GM12878 (cell line): ENCODE data around the gene KRTAP10-7. TPM values are rescaled to one million over a fixed set of nuclear protein-coding genes. Genes with fewer than 3 reads are reported as not detected.

ENCODE experiments used
- ATAC-seq: fragments of 200-7000 bp; cut with Tn5 transposase; 3 replicates; pipeline ENCODE4 v1.9.1; 2020; ENCODE audit warnings: mild to moderate bottlenecking, moderate library complexity
- BruUV-seq: library from RNA; stranded (reverse); fragments of 400-500 nt; replicated peaks from 2 replicates; lab custom pipeline; 2021; lab: Mats Ljungman, UMichigan
- CTCF ChIA-PET: fragments of 300-600 bp; sonication (Branson Sonifier 250); formaldehyde crosslinking; extraction: SDS; loops from one replicate; lab custom pipeline; 2021; ENCODE audit warnings: inconsistent platforms; lab: Yijun Ruan, JAX
- POLR2A ChIA-PET: fragments of 350-600 bp; formaldehyde crosslinking; extraction: SDS; loops from one replicate; lab custom pipeline; 2021; ENCODE audit warnings: inconsistent platforms; lab: Charles Lee
- RAD21 ChIA-PET: fragments of 300-600 bp; sonication (Branson Sonifier 250); formaldehyde crosslinking; loops from one replicate; lab custom pipeline; 2023; ENCODE audit warnings: antibody characterized with exemption; ENCODE audit not compliant: unreplicated experiment; lab: Charles Lee
- SMC1A ChIA-PET: fragments of 300-600 bp; sonication (Branson Sonifier 250); formaldehyde crosslinking; loops from one replicate; lab custom pipeline; 2023; ENCODE audit not compliant: unreplicated experiment, uncharacterized antibody; lab: Charles Lee
- DNase-seq: peaks from one replicate; pipeline ENCODE4 v3.0.0-alpha.2; 2011; ENCODE audit warnings: low read depth, low spot score
- FAIRE-seq: peaks from 3 replicates; lab custom pipeline; 2011; peaks lifted over from hg19 to GRCh38; lab: Jason Lieb, UNC
- H2AFZ ChIP-seq: 2 replicates; pipeline ENCODE4 v1.6.0; 2011; ENCODE audit warnings: low read depth, low read length, control low read depth; ENCODE audit not compliant: control insufficient read depth
- H3K27ac ChIP-seq: 2 replicates; pipeline ENCODE4 v1.5.1; 2011; ENCODE audit warnings: control low read depth; ENCODE audit not compliant: control insufficient read depth, insufficient read depth
- H3K27me3 ChIP-seq, 2 experiments: replicated peaks in 1 of 2; 2 replicates each; pipeline versions ENCODE4 v1.6.0 to v1.6.1; 2011; ENCODE audit warnings: low read length in 1 of 2; ENCODE audit not compliant: control insufficient read depth in 2 of 2, insufficient read depth in 2 of 2
- H3K36me3 ChIP-seq, 2 experiments: 2 replicates each; pipeline ENCODE4 v1.5.1; 2011; ENCODE audit warnings: low read length in 1 of 2; ENCODE audit not compliant: control insufficient read depth in 2 of 2, insufficient read depth in 2 of 2
- H3K4me1 ChIP-seq: 2 replicates; pipeline ENCODE4 v1.6.1; 2011; ENCODE audit warnings: mild to moderate bottlenecking, low read length, moderate library complexity, mixed read lengths; ENCODE audit not compliant: control insufficient read depth, insufficient read depth
- H3K4me2 ChIP-seq: 2 replicates; pipeline ENCODE4 v1.6.0; 2011; ENCODE audit warnings: control low read depth; ENCODE audit not compliant: control insufficient read depth, insufficient read depth
- H3K4me3 ChIP-seq: fragments of 200-600 bp; sonication (generic); 2 replicates; pipeline ENCODE4 v1.5.1; 2016
- H3K79me2 ChIP-seq: 2 replicates; pipeline ENCODE4 v1.6.0; 2011; ENCODE audit warnings: low read length; ENCODE audit not compliant: control insufficient read depth, insufficient read depth
- H3K9ac ChIP-seq: 2 replicates; pipeline ENCODE4 v1.8.0; 2011; ENCODE audit warnings: low read length, control low read depth, mixed read lengths; ENCODE audit not compliant: control insufficient read depth, insufficient read depth
- H3K9me3 ChIP-seq: replicated peaks from 3 replicates; pipeline ENCODE4 v1.5.1; 2011; ENCODE audit warnings: mild to moderate bottlenecking, low read length; ENCODE audit not compliant: control insufficient read depth, insufficient read depth
- H4K20me1 ChIP-seq: 2 replicates; pipeline ENCODE4 v1.6.0; 2011; ENCODE audit not compliant: control insufficient read depth, insufficient read depth
- HCFC1 ChIP-seq: fragments of 150-350 bp; IDR thresholded peaks from 2 replicates; pipeline ENCODE4 v1.6.1; 2014; ENCODE audit warnings: low read length
- JUND ChIP-seq: IDR thresholded peaks from 2 replicates; pipeline ENCODE4 v1.6.1; 2012; ENCODE audit warnings: low read depth, mild to moderate bottlenecking, low read length, improper control_type of control experiment, moderate library complexity
- WGBS: methylation state at CpG from one replicate; pipeline ENCODE4 v1.1.6; 2016; ENCODE audit warnings: low lambda C conversion rate; ENCODE audit not compliant: insufficient replicate concordance, insufficient coverage; ENCODE audit errors: missing lambda C conversion rate; 5-methylcytosine and 5-hydroxymethylcytosine counted together
- in situ Hi-C: fragments of 300-500 bp; cut with MboI; formaldehyde crosslinking; loops from 9 replicates; pipeline ENCODE4 v1.14.3; 2018; ENCODE audit warnings: mixed read lengths
- intact Hi-C: fragments of 100-400 bp; cut with micrococcal nuclease; formaldehyde crosslinking; loops from one replicate; pipeline ENCODE4 v1.14.2; 2022; ENCODE audit not compliant: unreplicated experiment
- polyA plus RNA-seq, 11 experiments: library from polyadenylated mRNA; depleted of rRNA in 4 of 11; unstranded in 6 of 11; stranded (reverse) in 5 of 11; fragments of >200 nt; fragmentation: Nextera tagmentation in 4 of 11; fragmentation: Illumina TruSeq in 1 of 11; extraction: Ambion mirVana in 4 of 11; extraction: Trizol in 1 of 11; gene quantifications; 1 replicate in 1 of 11; 2 replicates in 10 of 11; pipeline versions ENCODE4 v1.2.1 to v1.2.3, GENCODE V29; 2011 to 2016; ENCODE audit warnings: inconsistent platforms in 2 of 11, missing spikeins in 2 of 11, low read depth in 1 of 11
- total RNA-seq, 4 experiments: library from RNA; depleted of rRNA in 3 of 4; stranded (reverse); fragments of >200 nt in 3 of 4; fragmentation: Illumina TruSeq in 1 of 4; extraction: Trizol in 1 of 4; gene quantifications; 2 replicates each; pipeline versions ENCODE4 v1.2.1 to v1.2.3, GENCODE V29; 2013 to 2021

Gene KRTAP10-7
- total and polyA plus RNA-seq, 10 of the 15 experiments (the other 5 are each of a cell fraction or from before 2014, with no cell fraction given), result not detected

- Histone ChIP-seq H3K27ac (no peak overlapping the region), H3K4me3 (no peak overlapping the region), H3K4me1 (no peaks in the 10 kb centered on the region), H3K4me2 (no peak overlapping the region), H3K9ac (no peak overlapping the region), H4K20me1 (no peaks in the 10 kb centered on the region), H3K27me3 (no peaks in the 10 kb centered on the region), H3K36me3 (no peaks in the 10 kb centered on the region), H2AFZ (no peak overlapping the region), H3K9me3 (no peaks in the 10 kb centered on the region; the same call in 2 of the 3 replicates), H3K79me2 (no peaks in the 10 kb centered on the region)
- no peak for ATAC-seq
- no peak for TF ChIP-seq JUND
- no peak for TF ChIP-seq HCFC1
- ChIA-PET POLR2A (interaction anchor here (0.5 kb wide), 1 partner anchor 54 kb away, joined by 3 read pairs; no protein-coding TSS in a partner anchor), SMC1A (no interaction called here), RAD21 (no interaction called here), CTCF (no interaction called here)
- FAIRE-seq, result no peak
- no peak for DNase-seq
- WGBS, result 14% methylated on average over 12 of the region's 12 CpGs
- intact Hi-C loops (no loop called here), in situ Hi-C loops (no loop called here)
- no TSS peak for BruUV-seq
These were observed 50.7 kb downstream of the KRTAP10-7 start for GRCh38 chr21:44650973-44651675.

Other genes starting within 250 kb of the KRTAP10-7 start
Only the 7 nearest of the 20 such genes appear.
- gene KRTAP10-3, start 41.8 kb upstream of the KRTAP10-7 start, total RNA-seq (2014; rRNA removed), result not detected in 2 replicates
- gene KRTAP10-3, start 41.8 kb upstream of the KRTAP10-7 start, total RNA-seq (2014; rRNA removed; fragmentation: Illumina TruSeq; extraction: Trizol), result not detected in 2 replicates
- not detected in 2 replicates for gene KRTAP10-3, start 41.8 kb upstream of the KRTAP10-7 start, total RNA-seq (2021)
- gene KRTAP10-3, start 41.8 kb upstream of the KRTAP10-7 start, polyA plus RNA-seq (2011; rRNA removed), result not detected in 2 replicates
- gene KRTAP10-3, start 41.8 kb upstream of the KRTAP10-7 start, polyA plus RNA-seq (2014; fragmentation: Illumina TruSeq; extraction: Trizol), result not detected in 2 replicates
- not detected for gene KRTAP10-3, start 41.8 kb upstream of the KRTAP10-7 start, polyA plus RNA-seq (2014; fragmentation: Nextera tagmentation; extraction: Ambion mirVana)
- gene KRTAP10-3, start 41.8 kb upstream of the KRTAP10-7 start, polyA plus RNA-seq (2014; rRNA removed), result not detected in 2 replicates
- gene KRTAP10-3, start 41.8 kb upstream of the KRTAP10-7 start, polyA plus RNA-seq (2016; fragmentation: Nextera tagmentation; extraction: Ambion mirVana), result not detected
- gene KRTAP10-4, start 26.9 kb upstream of the KRTAP10-7 start, total RNA-seq (2014; rRNA removed), result not detected in 2 replicates
- not detected in 2 replicates for gene KRTAP10-4, start 26.9 kb upstream of the KRTAP10-7 start, total RNA-seq (2014; rRNA removed; fragmentation: Illumina TruSeq; extraction: Trizol)
- not detected in 2 replicates for gene KRTAP10-4, start 26.9 kb upstream of the KRTAP10-7 start, total RNA-seq (2021)
- not detected in 2 replicates for gene KRTAP10-4, start 26.9 kb upstream of the KRTAP10-7 start, polyA plus RNA-seq (2011; rRNA removed)
- gene KRTAP10-4, start 26.9 kb upstream of the KRTAP10-7 start, polyA plus RNA-seq (2014; fragmentation: Illumina TruSeq; extraction: Trizol), result not detected in 2 replicates
- gene KRTAP10-4, start 26.9 kb upstream of the KRTAP10-7 start, polyA plus RNA-seq (2014; fragmentation: Nextera tagmentation; extraction: Ambion mirVana), result not detected
- gene KRTAP10-4, start 26.9 kb upstream of the KRTAP10-7 start, polyA plus RNA-seq (2014; rRNA removed), result not detected in 2 replicates
- not detected for gene KRTAP10-4, start 26.9 kb upstream of the KRTAP10-7 start, polyA plus RNA-seq (2016; fragmentation: Nextera tagmentation; extraction: Ambion mirVana)
- gene KRTAP10-5, start 20.0 kb upstream of the KRTAP10-7 start, total RNA-seq (2014; rRNA removed), result not detected in 2 replicates
- gene KRTAP10-5, start 20.0 kb upstream of the KRTAP10-7 start, total RNA-seq (2014; rRNA removed; fragmentation: Illumina TruSeq; extraction: Trizol), result not detected in 2 replicates
- gene KRTAP10-5, start 20.0 kb upstream of the KRTAP10-7 start, total RNA-seq (2021), result not detected in 2 replicates
- gene KRTAP10-5, start 20.0 kb upstream of the KRTAP10-7 start, polyA plus RNA-seq (2011; rRNA removed), result not detected in 2 replicates
- gene KRTAP10-5, start 20.0 kb upstream of the KRTAP10-7 start, polyA plus RNA-seq (2014; fragmentation: Illumina TruSeq; extraction: Trizol), result not detected in 2 replicates
- gene KRTAP10-5, start 20.0 kb upstream of the KRTAP10-7 start, polyA plus RNA-seq (2014; fragmentation: Nextera tagmentation; extraction: Ambion mirVana), result not detected
- gene KRTAP10-5, start 20.0 kb upstream of the KRTAP10-7 start, polyA plus RNA-seq (2014; rRNA removed), result not detected in 2 replicates
- not detected for gene KRTAP10-5, start 20.0 kb upstream of the KRTAP10-7 start, polyA plus RNA-seq (2016; fragmentation: Nextera tagmentation; extraction: Ambion mirVana)
- gene KRTAP10-6, start 8.1 kb upstream of the KRTAP10-7 start, total RNA-seq (2014; rRNA removed), result not detected in 2 replicates
- not detected in 2 replicates for gene KRTAP10-6, start 8.1 kb upstream of the KRTAP10-7 start, total RNA-seq (2014; rRNA removed; fragmentation: Illumina TruSeq; extraction: Trizol)
- gene KRTAP10-6, start 8.1 kb upstream of the KRTAP10-7 start, total RNA-seq (2021), result not detected in 2 replicates
- not detected in 2 replicates for gene KRTAP10-6, start 8.1 kb upstream of the KRTAP10-7 start, polyA plus RNA-seq (2011; rRNA removed)
- not detected in 2 replicates for gene KRTAP10-6, start 8.1 kb upstream of the KRTAP10-7 start, polyA plus RNA-seq (2014; fragmentation: Illumina TruSeq; extraction: Trizol)
- gene KRTAP10-6, start 8.1 kb upstream of the KRTAP10-7 start, polyA plus RNA-seq (2014; fragmentation: Nextera tagmentation; extraction: Ambion mirVana), result not detected
- gene KRTAP10-6, start 8.1 kb upstream of the KRTAP10-7 start, polyA plus RNA-seq (2014; rRNA removed), result not detected in 2 replicates
- gene KRTAP10-6, start 8.1 kb upstream of the KRTAP10-7 start, polyA plus RNA-seq (2016; fragmentation: Nextera tagmentation; extraction: Ambion mirVana), result not detected
- not detected in 2 replicates for gene KRTAP10-8, start 11.5 kb downstream of the KRTAP10-7 start, total RNA-seq (2014; rRNA removed)
- not detected in 2 replicates for gene KRTAP10-8, start 11.5 kb downstream of the KRTAP10-7 start, total RNA-seq (2014; rRNA removed; fragmentation: Illumina TruSeq; extraction: Trizol)
- not detected in 2 replicates for gene KRTAP10-8, start 11.5 kb downstream of the KRTAP10-7 start, total RNA-seq (2021)
- not detected in 2 replicates for gene KRTAP10-8, start 11.5 kb downstream of the KRTAP10-7 start, polyA plus RNA-seq (2011; rRNA removed)
- gene KRTAP10-8, start 11.5 kb downstream of the KRTAP10-7 start, polyA plus RNA-seq (2014; fragmentation: Illumina TruSeq; extraction: Trizol), result not detected in 2 replicates
- not detected for gene KRTAP10-8, start 11.5 kb downstream of the KRTAP10-7 start, polyA plus RNA-seq (2014; fragmentation: Nextera tagmentation; extraction: Ambion mirVana)
- not detected in 2 replicates for gene KRTAP10-8, start 11.5 kb downstream of the KRTAP10-7 start, polyA plus RNA-seq (2014; rRNA removed)
- not detected for gene KRTAP10-8, start 11.5 kb downstream of the KRTAP10-7 start, polyA plus RNA-seq (2016; fragmentation: Nextera tagmentation; extraction: Ambion mirVana)
- not detected in 2 replicates for gene KRTAP10-9, start 26.5 kb downstream of the KRTAP10-7 start, total RNA-seq (2014; rRNA removed)
- gene KRTAP10-9, start 26.5 kb downstream of the KRTAP10-7 start, total RNA-seq (2014; rRNA removed; fragmentation: Illumina TruSeq; extraction: Trizol), result not detected in 2 replicates
- gene KRTAP10-9, start 26.5 kb downstream of the KRTAP10-7 start, total RNA-seq (2021), result not detected in 2 replicates
- not detected in 2 replicates for gene KRTAP10-9, start 26.5 kb downstream of the KRTAP10-7 start, polyA plus RNA-seq (2011; rRNA removed)
- gene KRTAP10-9, start 26.5 kb downstream of the KRTAP10-7 start, polyA plus RNA-seq (2014; fragmentation: Illumina TruSeq; extraction: Trizol), result not detected in 2 replicates
- gene KRTAP10-9, start 26.5 kb downstream of the KRTAP10-7 start, polyA plus RNA-seq (2014; fragmentation: Nextera tagmentation; extraction: Ambion mirVana), result not detected
- not detected in 2 replicates for gene KRTAP10-9, start 26.5 kb downstream of the KRTAP10-7 start, polyA plus RNA-seq (2014; rRNA removed)
- not detected for gene KRTAP10-9, start 26.5 kb downstream of the KRTAP10-7 start, polyA plus RNA-seq (2016; fragmentation: Nextera tagmentation; extraction: Ambion mirVana)
- not detected in 2 replicates for gene KRTAP10-10, start 36.8 kb downstream of the KRTAP10-7 start, total RNA-seq (2014; rRNA removed)
- not detected in 2 replicates for gene KRTAP10-10, start 36.8 kb downstream of the KRTAP10-7 start, total RNA-seq (2014; rRNA removed; fragmentation: Illumina TruSeq; extraction: Trizol)
- gene KRTAP10-10, start 36.8 kb downstream of the KRTAP10-7 start, total RNA-seq (2021), result not detected in 2 replicates
- not detected in 2 replicates for gene KRTAP10-10, start 36.8 kb downstream of the KRTAP10-7 start, polyA plus RNA-seq (2011; rRNA removed)
- not detected in 2 replicates for gene KRTAP10-10, start 36.8 kb downstream of the KRTAP10-7 start, polyA plus RNA-seq (2014; fragmentation: Illumina TruSeq; extraction: Trizol)
- gene KRTAP10-10, start 36.8 kb downstream of the KRTAP10-7 start, polyA plus RNA-seq (2014; fragmentation: Nextera tagmentation; extraction: Ambion mirVana), result not detected
- gene KRTAP10-10, start 36.8 kb downstream of the KRTAP10-7 start, polyA plus RNA-seq (2014; rRNA removed), result not detected in 2 replicates
- not detected for gene KRTAP10-10, start 36.8 kb downstream of the KRTAP10-7 start, polyA plus RNA-seq (2016; fragmentation: Nextera tagmentation; extraction: Ambion mirVana)